RWPE2 (cell line): ENCODE data around the gene LILRA2.
"Not testable (repeated sequence)": the region's sequence is repeated elsewhere in the genome, so short reads cannot be mapped to it uniquely, and the experiment has no call there.

Experiments
- ATAC-seq: fragments of 200-7000 bp; cut with Tn5 transposase; 3 replicates; pipeline ENCODE4 v1.9.1; 2021; ENCODE audit warnings: low read depth
- DNase-seq: peaks from one replicate; pipeline ENCODE4 v3.0.0-alpha.2; 2020; ENCODE audit warnings: low spot score
- H3K27ac ChIP-seq: fragments of 450-650 bp; 2 replicates; pipeline ENCODE4 v1.5.1; 2017; ENCODE audit warnings: mild to moderate bottlenecking; ENCODE audit not compliant: poor library complexity, severe bottlenecking
- H3K27me3 ChIP-seq: fragments of 250-450 bp; sonication (Bioruptor Pico); 2 replicates; pipeline ENCODE4 v1.5.1; 2021; ENCODE audit warnings: mild to moderate bottlenecking, moderate library complexity; ENCODE audit not compliant: insufficient read depth, poor library complexity, severe bottlenecking
- H3K36me3 ChIP-seq: fragments of 250-450 bp; sonication (Bioruptor Pico); 2 replicates; pipeline ENCODE4 v1.5.1; 2020; ENCODE audit warnings: low read depth, mild to moderate bottlenecking, moderate library complexity
- H3K4me1 ChIP-seq: fragments of 250-450 bp; sonication (Bioruptor Pico); 2 replicates; pipeline ENCODE4 v1.5.1; 2021; ENCODE audit warnings: mild to moderate bottlenecking, moderate library complexity; ENCODE audit not compliant: insufficient read depth, poor library complexity, severe bottlenecking
- H3K4me3 ChIP-seq: fragments of 250-450 bp; sonication (Bioruptor Pico); 2 replicates; pipeline ENCODE4 v1.5.1; 2021; ENCODE audit warnings: mild to moderate bottlenecking, moderate library complexity; ENCODE audit not compliant: severe bottlenecking
- H3K9me3 ChIP-seq: fragments of 250-450 bp; sonication (Bioruptor Pico); 2 replicates; pipeline ENCODE4 v1.5.1; 2021; ENCODE audit warnings: mild to moderate bottlenecking, moderate library complexity; ENCODE audit not compliant: severe bottlenecking
- TF ChIP-seq, protein P1 (sequence below): fragments of 450-650 bp; IDR thresholded peaks from one replicate; pipeline ENCODE4 v1.5.1; 2017; ENCODE audit warnings: mild to moderate bottlenecking, moderate library complexity; ENCODE audit not compliant: poor library complexity, severe bottlenecking

LILRA2 gene

DNA sequence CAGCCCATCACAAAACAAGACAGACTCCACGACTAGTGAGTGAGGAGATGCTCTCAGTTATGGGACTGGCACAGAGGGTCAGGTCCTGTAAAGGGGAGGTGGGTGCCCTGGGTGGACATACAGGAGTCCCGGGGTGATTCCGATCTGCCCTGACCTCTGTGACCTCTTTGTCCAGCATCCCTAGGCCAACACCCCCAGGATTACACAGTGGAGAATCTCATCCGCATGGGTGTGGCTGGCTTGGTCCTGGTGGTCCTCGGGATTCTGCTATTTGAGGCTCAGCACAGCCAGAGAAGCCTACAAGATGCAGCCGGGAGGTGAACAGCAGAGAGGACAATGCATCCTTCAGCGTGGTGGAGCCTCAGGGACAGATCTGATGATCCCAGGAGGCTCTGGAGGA is 13.4 kb downstream of the LILRA2 start:
- TF ChIP-seq, protein P1, sequence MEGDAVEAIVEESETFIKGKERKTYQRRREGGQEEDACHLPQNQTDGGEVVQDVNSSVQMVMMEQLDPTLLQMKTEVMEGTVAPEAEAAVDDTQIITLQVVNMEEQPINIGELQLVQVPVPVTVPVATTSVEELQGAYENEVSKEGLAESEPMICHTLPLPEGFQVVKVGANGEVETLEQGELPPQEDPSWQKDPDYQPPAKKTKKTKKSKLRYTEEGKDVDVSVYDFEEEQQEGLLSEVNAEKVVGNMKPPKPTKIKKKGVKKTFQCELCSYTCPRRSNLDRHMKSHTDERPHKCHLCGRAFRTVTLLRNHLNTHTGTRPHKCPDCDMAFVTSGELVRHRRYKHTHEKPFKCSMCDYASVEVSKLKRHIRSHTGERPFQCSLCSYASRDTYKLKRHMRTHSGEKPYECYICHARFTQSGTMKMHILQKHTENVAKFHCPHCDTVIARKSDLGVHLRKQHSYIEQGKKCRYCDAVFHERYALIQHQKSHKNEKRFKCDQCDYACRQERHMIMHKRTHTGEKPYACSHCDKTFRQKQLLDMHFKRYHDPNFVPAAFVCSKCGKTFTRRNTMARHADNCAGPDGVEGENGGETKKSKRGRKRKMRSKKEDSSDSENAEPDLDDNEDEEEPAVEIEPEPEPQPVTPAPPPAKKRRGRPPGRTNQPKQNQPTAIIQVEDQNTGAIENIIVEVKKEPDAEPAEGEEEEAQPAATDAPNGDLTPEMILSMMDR = no peak
- DNase-seq (no peak), ATAC-seq (no peak)
- Histone ChIP-seq H3K4me3 (no peak overlapping the region), H3K4me1 (no peaks in the 10 kb centered on the region), H3K27me3 (no peaks in the 10 kb centered on the region), H3K9me3 (no peaks in the 10 kb centered on the region), H3K36me3 (no peaks in the 10 kb centered on the region), H3K27ac (no peak overlapping the region)

DNA sequence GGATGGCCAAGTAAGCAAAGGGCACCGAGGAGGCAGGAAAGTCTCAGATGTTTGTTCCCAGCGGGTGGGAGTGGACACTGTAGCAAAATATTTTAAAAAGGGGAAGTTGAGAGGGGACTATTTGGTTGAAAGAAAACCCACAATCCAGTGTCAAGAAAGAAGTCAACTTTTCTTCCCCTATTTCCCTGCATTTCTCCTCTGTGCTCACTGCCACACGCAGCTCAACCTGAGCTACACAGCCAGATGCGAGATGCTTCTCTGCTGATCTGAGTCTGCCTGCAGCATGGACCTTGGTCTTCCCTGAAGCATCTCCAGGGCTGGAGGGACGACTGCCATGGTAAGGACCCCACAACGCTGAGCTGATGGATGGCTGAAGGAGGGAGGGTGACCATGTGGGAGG is 19.9 kb downstream of the LILRA2 start, which contains the start of gene LILRA1:
Gene LILRA1, plus strand, starts transcription at position 188 of the 400 bp plus-strand sequence. CDS start 613 bp downstream, outside the sequence.
- DNase-seq, ATAC-seq, H3K36me3 ChIP-seq, H3K4me3 ChIP-seq, H3K27ac ChIP-seq, H3K4me1 ChIP-seq, H3K27me3 ChIP-seq, H3K9me3 ChIP-seq: not testable (repeated sequence)

DNA sequence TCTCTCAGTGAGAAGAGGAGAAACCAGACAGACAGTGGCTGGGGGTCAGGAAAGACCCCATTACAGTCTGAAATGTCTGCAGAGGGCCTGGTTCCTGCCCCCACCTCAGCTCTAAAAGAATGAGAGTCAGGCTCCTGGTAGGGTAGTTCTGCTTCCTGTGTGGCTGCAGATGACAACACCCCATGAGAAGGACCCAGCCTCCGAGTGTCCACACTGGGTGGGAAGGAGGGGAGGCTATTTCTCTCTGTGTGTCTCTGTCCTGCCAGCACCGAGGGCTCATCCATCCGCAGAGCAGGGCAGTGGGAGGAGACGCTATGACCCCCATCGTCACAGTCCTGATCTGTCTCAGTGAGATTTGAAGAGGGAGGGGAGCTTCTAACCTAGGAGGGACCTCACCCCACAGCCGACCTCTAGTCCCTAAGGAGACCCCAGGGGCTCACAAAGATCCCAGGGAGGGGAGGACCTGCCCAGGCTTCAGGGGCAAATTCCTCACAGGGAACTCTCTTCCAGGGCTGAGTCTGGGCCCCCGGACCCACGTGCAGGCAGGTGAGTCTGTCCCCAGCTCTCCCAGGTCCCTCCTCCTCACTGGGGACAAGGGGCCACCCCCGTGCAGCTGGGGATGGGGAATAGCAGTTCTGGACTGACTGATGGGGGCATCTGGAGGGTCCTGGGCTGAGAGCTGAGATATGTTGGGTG is 20.5 kb downstream of the LILRA2 start:
- not testable (repeated sequence) for H3K9me3 ChIP-seq, H3K4me1 ChIP-seq, ATAC-seq, DNase-seq, H3K27ac ChIP-seq, H3K27me3 ChIP-seq, H3K4me3 ChIP-seq, H3K36me3 ChIP-seq

DNA sequence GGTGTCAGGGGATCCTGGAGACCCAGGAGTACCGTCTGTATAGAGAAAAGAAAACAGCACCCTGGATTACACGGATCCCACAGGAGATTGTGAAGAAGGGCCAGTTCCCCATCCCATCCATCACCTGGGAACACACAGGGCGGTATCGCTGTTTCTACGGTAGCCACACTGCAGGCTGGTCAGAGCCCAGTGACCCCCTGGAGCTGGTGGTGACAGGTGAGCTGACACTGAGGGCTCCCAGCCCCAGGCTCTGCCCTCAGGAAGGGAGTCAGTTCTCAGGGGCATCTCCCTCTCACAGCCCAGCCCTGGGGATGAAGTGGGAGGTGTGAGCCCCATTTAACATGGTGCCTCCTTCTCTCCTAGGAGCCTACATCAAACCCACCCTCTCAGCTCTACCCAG is 21.1 kb downstream of the LILRA2 start:
- H3K27ac ChIP-seq = no peak overlapping the region
- peaks cover 8% of the 10 kb centered on the region for H3K27me3 ChIP-seq
- H3K4me3 ChIP-seq = no peak overlapping the region
- TF ChIP-seq, protein P1 = no peak
- no peaks in the 10 kb centered on the region for H3K4me1 ChIP-seq
- no peak for DNase-seq
- H3K9me3 ChIP-seq = no peaks in the 10 kb centered on the region
- ATAC-seq = no peak
- H3K36me3 ChIP-seq = no peaks in the 10 kb centered on the region

DNA sequence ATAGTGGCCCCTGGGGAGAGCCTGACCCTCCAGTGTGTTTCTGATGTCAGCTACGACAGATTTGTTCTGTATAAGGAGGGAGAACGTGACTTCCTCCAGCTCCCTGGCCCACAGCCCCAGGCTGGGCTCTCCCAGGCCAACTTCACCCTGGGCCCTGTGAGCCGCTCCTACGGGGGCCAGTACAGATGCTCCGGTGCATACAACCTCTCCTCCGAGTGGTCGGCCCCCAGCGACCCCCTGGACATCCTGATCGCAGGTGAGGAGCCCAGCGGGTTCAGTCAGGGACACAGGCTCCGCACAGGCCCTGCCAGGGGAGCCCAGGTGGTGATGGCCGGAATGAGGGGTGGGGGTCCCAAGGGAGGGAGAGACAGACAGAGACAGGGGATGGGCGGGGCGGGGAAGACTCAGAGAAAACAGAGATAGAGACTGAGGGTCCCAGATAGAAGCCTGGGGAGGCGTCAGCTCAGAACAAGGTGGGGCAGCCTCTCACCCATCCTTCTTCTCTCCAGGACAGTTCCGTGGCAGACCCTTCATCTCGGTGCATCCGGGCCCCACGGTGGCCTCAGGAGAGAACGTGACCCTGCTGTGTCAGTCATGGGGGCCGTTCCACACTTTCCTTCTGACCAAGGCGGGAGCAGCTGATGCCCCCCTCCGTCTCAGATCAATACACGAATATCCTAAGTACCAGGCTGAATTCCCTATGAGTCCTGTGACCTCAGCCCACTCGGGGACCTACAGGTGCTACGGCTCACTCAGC is 22.3 kb downstream of the LILRA2 start:
- not testable (repeated sequence) for ATAC-seq, H3K36me3 ChIP-seq, DNase-seq, H3K27ac ChIP-seq, H3K27me3 ChIP-seq, H3K9me3 ChIP-seq, H3K4me1 ChIP-seq, H3K4me3 ChIP-seq

DNA sequence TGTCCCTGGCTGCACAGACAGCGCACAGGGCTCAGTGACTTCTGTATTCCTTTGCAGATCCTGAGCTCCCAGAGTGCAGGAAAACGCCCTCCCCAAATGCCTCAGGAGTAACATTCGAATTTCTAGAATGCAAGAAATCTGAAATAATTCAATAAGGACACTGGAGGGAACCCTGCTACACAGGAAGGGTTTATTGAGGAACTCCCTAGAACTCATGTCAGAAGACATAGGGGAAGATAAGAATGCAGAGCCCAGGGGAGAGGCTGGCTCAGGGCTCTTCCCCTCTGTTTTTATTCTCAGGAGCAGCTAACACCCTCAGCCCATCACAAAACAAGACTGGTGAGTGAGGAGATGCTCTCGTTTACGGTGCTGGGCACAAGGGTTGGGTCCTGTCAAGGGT is 26.6 kb downstream of the LILRA2 start:
- DNase-seq = no peak
- peaks cover 16% of the 10 kb centered on the region for H3K27me3 ChIP-seq
- no peak overlapping the region for H3K27ac ChIP-seq
- no peak for ATAC-seq
- no peak overlapping the region for H3K4me3 ChIP-seq
- no peaks in the 10 kb centered on the region for H3K36me3 ChIP-seq
- H3K9me3 ChIP-seq = no peaks in the 10 kb centered on the region
- H3K4me1 ChIP-seq = no peaks in the 10 kb centered on the region
- TF ChIP-seq, protein P1 = no peak
